GDM1 (cell line): ENCODE data around the gene BLTP2.
"Not testable (repeated sequence)": the region's sequence is repeated elsewhere in the genome, so short reads cannot be mapped to it uniquely, and the experiment has no call there.

Experiments used
- DNase-seq: peaks from one replicate; lab custom pipeline; 2025; lab: John Stamatoyannopoulos, UW

The BLTP2 gene

DNA sequence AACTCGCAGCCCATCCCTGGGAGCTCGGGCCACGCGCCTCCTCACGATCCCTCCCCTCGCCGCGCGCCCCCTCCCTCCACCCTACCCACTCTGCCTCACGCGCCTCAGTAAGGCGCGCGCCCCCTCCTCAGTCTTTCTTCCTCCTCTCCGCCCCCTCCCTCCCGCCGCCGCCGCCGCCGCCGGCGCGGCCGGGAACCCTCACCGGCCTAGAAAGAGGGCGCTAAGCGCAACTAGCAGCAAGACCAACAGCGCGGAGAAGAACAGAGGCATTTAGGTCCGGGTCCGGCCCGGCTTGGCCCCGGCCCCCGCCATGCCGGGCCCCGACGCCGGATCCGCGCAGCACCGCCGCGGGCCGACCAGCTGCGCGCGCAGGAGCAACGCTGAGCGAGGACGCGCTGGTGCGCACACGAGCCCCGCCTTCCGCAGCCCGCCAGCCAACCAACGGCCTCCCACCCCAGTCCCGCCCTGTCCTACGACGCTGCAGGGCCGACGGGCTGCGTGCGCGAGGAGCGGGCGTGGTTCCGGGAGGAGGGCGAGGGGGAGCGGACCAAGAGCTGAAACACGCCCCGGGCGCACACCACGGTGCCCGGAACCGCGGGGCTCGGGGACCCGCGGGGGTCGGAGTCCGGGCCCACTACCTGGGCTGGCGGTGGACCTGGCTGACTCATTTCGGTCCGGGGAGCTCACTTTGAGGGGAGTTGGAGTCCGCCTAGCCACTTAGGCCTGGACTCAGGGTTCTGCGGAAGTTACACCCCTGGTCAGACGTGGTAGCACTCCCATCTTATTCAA, at the start of gene BLTP2:
Gene BLTP2 (minus strand): TSS at position 372 of the 789 bp plus-strand sequence. CDS start 102 bp downstream, at position 270.
- peak; percentile 96 for DNase-seq

DNA sequence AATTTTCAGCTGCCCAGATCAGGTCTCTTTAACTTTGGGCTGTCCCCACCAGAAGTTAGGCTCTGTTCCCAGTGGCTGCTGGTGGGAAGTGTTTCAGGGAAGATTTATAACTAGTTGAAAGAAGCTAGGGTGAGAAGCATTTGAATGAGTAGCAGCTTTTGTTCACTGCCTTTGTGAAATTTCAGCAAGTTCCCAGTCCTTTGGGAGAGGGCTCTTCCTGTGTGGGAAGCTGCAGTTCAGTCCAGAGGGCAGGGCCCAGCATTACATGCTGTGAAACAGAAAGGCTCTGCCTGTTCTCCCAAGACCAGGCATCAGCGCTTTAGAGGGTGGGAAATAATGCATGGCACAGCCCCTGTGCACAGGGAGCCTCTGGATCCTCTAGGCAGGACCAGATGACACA, 48.9 kb upstream of the BLTP2 start:
- no peak for DNase-seq

DNA sequence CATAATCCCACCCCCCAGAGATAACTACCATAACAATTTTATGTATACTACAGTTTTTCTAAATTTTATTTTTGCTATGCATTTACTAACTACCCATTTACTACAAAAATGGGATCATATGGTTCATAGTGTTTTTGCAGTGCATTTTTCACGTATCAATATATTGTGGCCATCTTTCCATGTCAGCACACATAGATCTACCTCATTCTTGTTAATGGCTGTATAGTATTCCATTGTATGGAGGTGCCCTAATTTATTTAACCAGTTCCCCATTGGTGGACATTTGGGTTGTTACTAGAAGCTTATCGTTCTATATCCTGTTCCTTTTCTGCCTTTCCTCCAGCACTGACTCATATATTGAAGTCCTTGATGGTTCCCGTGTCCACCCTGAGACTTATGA, 44.1 kb upstream of the BLTP2 start:
- no peak for DNase-seq

DNA sequence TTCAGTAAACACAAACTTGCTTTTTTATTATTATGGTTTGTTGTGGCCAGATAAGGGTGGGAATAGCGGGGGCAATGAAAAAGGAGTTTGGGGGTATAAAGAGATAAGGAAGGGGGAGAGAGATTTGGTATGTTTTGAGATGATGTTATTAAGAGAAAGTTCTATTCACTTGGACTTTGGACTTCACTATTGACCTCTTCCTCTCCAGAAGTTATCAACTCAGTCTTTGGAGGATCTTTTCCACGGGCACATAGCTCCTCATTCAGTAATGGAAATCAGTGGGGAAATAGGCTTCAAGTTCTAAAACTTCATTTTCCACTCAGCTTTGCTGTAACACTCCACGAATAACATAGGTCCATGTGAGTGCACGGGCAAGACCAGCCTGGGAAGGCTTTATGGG, 43.5 kb upstream of the BLTP2 start:
- no peak for DNase-seq

DNA sequence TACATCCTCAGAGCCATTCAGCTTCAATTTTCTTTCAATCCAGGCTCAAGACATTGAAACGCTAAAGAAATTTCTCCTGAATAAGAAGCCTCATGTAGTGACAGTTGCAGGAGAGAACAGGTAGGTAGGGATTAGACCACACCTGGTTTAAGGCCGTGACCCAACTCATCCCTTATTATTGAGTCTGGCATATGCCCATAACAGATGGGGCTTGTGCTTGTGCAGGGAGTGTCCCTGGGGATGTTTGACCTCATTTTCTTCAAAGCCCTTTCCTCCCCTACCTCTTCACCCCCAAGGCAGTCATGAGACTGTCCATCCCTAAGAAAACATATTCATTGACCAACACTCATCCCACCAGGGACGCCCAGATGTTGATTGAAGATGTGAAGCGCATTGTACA, 41.3 kb upstream of the BLTP2 start:
- no peak for DNase-seq

DNA sequence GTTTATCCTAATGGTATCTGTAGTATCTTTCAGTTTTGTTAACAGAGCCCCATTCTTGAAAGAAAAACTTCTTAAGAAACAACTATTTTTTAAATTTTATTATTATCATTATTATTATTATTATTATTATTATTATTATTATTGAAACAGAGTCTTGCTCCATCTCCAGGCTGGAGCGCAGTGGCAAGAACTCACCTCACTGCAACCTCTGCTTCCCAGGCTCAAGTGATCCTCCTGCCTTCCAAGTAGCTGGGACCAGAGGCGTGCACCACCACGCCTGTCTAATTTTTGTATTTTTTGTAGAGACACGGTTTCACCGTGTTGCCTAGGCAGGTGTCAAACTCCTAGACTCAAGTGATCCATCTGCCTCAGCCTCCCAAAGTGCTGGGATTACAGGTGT, 40.4 kb upstream of the BLTP2 start:
- no peak for DNase-seq

DNA sequence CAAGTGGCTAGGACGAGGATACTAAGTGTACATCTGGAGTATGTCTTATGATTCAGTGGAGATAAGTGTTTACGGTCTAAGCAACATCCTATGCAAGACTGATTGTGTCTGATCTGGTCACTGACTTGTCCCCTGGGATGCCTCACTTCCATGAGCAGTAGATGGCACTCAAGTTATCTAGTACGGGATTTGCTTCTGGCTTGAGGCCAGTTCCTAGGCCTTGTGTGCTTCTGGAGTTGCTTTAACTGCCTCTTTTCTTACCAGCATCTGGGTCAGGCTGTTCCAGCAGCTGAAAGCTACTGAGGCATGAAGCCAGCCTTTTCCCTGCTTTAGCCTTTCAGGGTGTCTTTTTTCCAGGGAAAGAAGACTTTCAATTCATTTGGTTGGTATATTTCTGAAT, 40.0 kb upstream of the BLTP2 start:
- no peak for DNase-seq

DNA sequence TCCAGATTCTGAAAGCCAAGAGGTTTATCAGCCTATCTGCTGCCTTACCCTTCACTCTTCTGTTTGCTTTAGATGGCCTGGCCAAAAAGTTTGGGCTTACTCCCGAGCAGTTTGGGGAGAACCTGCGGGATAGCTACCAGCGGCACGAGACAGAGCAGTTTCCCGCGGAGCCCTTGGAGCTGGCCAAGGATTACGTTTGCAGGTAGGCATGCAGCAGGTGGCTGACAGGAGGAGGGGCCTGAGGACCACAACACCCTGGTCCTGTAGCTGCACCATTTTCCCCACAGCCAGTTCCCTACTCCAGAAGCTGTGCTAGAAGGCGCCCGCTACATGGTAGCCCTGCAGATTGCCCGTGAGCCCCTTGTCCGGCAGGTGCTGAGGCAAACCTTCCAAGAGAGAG, 37.7 kb upstream of the BLTP2 start:
- no peak for DNase-seq

DNA sequence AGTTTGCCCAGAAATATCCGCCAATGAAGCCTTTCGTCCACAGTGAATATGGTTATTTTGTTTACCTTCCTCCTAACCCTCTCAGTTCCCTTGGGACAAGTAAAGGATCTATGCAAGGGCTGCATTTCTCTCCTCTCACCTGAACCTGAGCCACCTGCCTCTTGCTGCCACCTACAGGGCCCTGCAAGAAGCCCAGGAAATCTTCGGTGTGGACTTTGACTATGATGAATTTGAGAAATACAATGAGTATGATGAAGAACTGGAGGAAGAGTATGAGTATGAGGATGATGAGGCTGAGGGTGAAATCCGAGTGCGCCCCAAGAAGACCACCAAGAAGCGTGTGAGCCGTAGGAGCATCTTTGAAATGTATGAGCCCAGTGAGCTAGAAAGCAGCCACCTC, 31.0 kb upstream of the BLTP2 start:
- no peak for DNase-seq

DNA sequence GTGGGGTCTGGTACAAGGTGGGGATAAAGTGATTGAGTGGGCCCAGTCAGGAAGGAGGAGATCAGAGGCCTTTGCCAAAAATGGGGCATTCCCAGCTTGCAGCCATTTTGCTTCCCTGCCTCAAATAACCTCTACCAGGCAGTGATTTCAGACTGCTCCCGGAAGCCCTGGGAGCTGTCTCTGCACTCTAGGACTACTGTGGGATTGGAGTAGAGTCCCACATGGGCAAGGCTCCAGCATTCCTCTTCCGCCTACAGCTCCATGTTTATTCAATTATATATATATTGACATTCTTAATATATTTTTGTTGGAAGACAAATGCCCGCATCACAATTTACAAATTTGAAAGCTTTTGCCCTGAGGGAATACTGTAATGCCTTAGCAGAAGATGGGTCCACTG, 30.5 kb upstream of the BLTP2 start:
- DNase-seq, result no peak

DNA sequence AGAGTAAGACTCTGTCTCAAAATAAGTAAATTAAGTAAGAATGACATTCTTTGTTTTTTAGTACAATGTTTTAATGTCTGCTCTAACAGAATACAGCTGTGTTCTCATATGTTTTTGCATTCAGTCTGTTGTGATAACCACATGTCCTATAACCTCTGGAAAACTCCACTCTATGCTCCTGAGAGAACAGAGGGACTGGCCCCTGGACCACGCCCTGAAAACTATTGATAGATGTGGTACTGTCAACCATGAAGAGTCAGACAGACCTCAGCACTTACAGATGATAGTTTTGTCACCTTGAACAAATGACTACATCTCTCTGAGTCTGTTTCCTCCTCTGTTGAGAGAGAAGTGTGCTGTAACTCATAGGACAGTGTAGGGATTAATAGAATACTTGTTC, 25.0 kb upstream of the BLTP2 start:
- DNase-seq, result no peak

DNA sequence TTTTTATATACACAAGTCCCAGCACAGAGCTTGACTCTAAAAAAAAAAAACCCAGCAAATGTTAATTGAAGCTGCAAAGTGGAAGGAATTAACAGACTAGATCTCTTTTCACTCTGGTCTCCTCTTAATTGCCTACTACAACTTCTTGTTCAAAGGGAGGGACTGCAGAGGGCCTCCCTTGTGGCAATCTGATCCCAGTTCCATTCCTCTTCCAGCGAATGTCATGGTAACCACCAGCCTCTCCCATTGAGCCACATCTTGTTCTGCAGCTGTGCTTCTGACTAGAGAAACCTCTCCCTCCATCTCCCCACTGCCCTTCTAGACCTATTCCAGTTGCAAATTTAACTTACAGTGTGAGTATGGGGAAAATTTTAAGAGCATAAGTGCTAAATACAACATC, 22.9 kb upstream of the BLTP2 start:
- no peak for DNase-seq

DNA sequence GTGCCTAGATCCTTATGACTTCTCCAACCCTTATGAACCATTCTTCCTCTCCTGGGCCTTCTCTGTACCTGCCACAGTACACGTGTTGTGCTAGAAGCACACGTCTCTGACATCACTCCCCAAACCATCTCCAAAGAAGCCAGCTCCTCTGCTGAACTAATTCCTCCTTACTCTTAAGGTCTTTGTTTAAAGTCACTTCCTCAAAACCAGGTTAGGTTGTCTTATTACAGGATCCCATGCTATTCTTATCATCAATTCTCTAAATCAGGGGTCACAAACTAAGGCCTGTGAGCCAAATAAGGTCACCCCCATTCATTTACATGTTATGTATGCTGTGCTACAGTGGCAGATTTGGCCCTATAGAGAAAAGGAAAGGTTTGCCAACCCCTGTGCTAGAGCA, 21.0 kb upstream of the BLTP2 start:
- no peak for DNase-seq

DNA sequence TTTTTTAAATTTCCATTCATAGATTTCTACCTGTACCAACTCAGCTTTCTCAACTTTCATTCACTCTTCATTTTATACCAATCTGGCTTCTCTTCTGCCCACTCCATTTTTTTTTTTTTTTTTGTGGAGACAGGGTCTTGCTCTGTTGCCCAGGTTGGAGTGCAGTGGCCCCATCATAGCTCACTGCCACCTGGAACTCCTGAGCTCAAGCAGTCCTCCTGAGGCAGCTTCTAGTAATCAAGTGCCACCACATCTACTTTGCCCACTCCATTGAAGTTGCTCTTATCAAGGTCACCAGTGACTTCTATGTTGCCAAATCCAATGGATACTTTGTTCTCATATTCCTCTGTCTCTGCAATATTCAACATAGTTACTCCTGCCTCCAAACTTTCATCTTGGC, 18.8 kb upstream of the BLTP2 start:
- DNase-seq, result no peak

DNA sequence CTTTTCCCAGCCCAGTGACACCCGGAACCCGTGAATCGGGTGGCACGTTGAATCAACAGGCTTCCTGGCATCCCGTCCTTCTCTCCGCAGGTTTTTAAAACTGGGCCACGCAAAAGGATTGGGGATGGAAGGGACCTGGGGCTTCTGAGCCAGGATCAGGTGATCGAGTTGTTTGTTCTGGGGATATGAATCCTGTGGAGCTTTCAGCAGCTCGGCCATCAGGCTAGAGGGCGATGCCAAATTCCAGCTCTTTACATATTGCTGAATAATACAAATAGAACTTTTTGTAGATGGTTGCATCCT, 17.5 kb upstream of the BLTP2 start:
- DNase-seq, result no peak

DNA sequence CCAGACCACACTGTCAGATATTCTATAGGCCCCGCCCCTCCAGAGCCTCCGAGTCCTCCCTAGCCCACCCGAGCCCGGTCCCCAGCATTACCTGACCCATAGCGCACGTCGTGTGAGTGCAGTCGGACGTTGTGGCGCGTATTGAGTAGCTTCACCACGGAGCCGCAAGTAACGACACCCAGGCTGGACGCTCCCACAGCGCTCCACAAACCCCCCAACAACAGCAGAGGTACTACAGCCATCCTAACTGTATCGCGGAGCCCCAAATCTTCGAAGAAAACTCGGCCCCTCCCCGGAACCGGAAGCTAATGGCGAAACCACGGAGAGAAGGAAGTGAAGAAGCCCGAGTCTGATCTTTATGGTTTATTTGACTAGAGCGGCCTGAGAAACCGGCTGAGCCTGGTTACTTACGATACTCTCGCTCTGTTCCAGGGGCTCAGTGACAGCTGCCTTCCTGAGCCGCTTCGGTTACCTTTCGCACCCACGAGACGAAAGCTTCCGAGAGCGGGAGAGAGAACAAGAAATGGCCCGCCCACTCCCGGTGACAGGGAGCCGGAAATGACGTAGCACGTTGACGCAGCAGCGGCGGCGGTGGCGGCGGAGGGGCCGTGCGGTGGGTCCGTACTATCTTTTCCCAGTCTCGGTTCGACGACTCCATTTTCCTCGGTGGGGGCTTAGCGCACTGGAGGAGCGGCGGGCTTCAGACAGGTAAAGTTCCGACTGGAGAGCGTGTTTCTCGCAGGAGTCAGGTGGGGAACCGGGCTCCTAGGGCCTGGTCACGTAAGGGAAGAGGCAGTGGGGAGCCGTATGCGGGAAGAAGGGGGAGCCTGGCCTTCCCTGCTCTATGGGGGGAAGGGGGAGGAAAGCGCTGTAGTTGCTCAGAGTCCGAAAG, 16.9 kb upstream of the BLTP2 start, which contains the start of the genes SDF2 and SUPT6H:
Gene SDF2 (minus strand): TSS at position 272 of the 892 bp plus-strand sequence. CDS start 30 bp downstream, at position 242.
Gene SUPT6H (plus strand): TSS at position 571 of the 892 bp plus-strand sequence. CDS start 11,197 bp downstream, outside the sequence.
- DNase-seq, result peak; percentile 78

DNA sequence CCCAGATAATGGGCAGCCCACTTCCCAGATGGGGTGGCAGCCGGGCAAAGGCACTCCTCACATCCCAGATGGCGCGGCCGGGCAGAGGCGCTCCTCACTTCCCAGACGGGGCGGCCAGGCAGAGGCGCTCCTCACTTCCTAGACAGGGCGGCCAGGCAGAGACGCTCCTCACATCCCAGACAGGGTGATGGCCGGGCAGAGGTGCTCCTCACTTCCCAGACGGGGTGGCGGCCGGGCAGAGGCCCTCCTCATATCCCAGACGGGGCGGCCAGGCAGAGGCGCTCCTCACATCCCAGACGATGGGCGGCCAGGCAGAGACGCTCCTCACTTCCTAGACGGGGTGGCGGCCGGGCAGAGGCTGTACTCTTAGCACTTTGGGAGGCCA, 14.5 kb upstream of the BLTP2 start:
- DNase-seq, result not testable (repeated sequence)

DNA sequence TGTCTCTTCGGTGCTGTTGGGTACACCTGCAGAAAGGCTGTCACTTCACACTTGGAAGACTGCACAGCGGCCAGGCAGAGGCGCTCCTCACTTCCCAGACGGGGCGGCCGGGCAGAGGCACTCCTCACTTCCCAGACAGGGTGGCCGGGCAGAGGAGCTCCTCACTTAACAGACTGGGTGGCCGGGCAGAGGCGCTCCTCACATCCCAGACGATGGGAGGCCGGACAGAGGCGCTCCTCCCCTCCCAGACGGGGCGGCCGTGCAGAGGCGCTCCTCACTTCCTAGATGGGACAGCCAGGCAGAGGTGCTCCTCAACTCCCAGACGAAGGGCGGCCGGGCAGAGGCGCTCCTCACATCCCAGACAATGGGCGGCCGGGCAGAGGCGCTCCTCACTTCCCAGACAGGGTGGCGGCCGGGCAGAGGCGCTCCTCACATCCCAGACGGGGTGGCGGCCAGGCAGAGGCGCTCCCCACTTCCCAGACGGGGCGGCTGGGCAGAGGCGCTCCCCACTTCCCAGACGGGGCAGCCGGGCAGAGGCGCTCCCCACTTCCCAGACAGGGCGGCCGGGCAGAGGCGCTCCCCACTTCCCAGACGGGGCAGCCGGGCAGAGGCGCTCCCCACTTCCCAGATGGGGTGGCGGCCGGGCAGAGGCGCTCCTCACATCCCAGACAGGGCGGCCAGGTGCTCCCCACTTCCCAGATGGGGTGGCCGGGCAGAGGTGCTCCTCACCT, 14.0 kb upstream of the BLTP2 start:
- not testable (repeated sequence) for DNase-seq

DNA sequence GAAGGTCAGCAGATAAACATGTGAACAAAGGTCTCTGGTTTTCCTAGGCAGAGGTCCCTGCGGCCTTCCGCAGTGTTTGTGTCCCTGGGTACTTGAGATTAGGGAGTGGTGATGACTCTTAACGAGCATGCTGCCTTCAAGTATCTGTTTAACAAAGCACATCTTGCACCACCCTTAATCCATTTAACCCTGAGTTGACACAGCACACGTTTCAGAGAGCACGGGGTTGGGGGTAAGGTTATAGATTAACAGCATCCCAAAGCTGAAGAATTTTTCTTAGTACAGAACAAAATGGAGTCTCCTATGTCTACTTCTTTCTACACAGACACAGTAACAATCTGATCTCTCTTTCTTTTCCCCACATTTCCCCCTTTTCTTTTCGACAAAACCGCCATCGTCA, 13.4 kb upstream of the BLTP2 start:
- not testable (repeated sequence) for DNase-seq

DNA sequence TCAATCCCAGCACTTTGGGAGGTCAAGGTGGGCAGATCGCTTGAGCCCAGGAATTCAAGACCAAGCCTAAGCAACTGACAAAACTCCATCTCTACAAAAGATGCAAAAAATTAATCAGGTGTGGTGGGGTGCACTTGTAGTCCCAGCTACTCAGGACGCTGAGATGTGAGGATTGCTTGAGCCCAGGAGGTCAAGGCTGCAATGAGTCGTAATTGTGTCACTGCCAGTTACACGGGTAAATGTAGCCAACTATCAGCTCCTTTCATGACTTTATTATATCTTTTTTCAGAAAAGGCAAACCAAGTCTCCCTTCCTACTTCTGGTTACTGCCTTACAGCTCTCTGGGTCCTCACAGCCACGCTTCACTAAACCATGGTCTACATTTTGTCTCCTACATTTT, 12.8 kb upstream of the BLTP2 start:
- DNase-seq, result no peak

DNA sequence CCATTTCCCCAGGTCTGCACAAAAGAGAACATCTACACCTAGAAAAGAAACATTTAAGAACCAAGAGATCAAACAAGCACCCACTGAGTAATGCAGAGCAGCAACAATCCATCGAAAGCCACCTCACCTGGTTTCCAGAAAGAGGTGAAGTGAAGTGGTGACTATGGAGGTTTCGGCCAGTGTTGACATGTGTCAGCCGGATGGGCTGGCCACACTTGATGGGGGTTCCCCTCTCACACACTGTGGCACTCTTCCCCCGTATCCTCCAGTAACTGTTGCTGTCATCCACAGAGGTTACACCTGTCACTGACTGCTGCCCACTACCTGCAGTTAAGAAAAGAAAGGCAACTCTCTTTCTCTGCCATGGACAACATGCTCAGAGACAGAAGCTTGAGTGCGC, 10.2 kb upstream of the BLTP2 start:
- no peak for DNase-seq

DNA sequence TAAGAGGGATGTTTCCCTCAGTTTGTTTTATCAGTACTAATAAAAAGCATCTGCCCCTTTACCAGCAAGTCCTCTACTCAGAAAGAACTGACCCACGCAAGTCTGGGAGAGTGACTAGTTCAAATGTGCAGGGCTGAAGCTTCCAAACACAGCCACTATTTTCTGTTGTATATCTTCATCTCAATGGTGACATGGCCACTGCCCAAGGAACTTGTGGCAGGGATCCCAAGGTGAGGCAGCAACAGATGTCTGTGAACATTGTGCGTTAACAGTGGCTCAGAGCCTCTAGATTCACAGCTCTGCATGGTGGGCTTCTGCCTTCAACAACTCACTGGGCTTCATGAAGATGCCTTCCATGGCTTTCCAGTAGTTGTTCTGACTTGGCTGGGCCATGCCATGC, 3.7 kb upstream of the BLTP2 start:
- DNase-seq, result no peak
